Lower leg skin (tissue), 3 donors: ENCODE measurements around the gene SLC35E3.

ENCODE experiments used
- CTCF ChIP-seq, 3 donors: fragments of 450-650 bp; IDR thresholded peaks; one replicate each; pipeline ENCODE4 v1.5.1; 2016; ENCODE audit warnings: antibody characterized with exemption in 3 of 3, mild to moderate bottlenecking in 3 of 3, moderate library complexity in 2 of 3
- POLR2A ChIP-seq, 2 donors: fragments of 450-650 bp; IDR thresholded peaks; one replicate each; pipeline ENCODE4 v1.6.1; 2016 to 2017; ENCODE audit warnings: antibody characterized with exemption in 2 of 2, mild to moderate bottlenecking in 1 of 2, moderate library complexity in 1 of 2

GRCh38 chr12:68793975-68794652, 48.1 kb downstream of the SLC35E3 start:
- TF ChIP-seq CTCF (IDR thresholded peaks at IDR 0.05) (no peak), POLR2A (IDR thresholded peaks at IDR 0.05) (no peak)
